BLaER1 treated with 17β-estradiol and CSF1 and Interleukin-3, amounts not matched to agents 10 nM and 100 nM (cell line): ENCODE measurements around the gene DOCK1.
A peak's percentile ranks its signal among the peaks of the same experiment; 100 is the strongest.

Experiments
- H3K27ac ChIP-seq, 11 experiments: shearing (Covaris generic); formaldehyde crosslinking; 2 replicates each; pipeline ENCODE4 v1.8.1; 2022
- H3K27me3 ChIP-seq, 11 experiments: shearing (Covaris generic); formaldehyde crosslinking; 2 replicates each; pipeline ENCODE4 v1.8.1; 2022
- H3K36me3 ChIP-seq, 11 experiments: shearing (Covaris generic); formaldehyde crosslinking; 2 replicates each; pipeline ENCODE4 v1.8.1; 2022
- H3K4me1 ChIP-seq, 10 experiments: shearing (Covaris generic); formaldehyde crosslinking; 2 replicates each; pipeline ENCODE4 v1.8.1; 2022
- H3K4me2 ChIP-seq, 11 experiments: shearing (Covaris generic); formaldehyde crosslinking; 2 replicates each; pipeline ENCODE4 v1.8.1; 2022
- H3K4me3 ChIP-seq, 10 experiments: shearing (Covaris generic); formaldehyde crosslinking; 2 replicates each; pipeline ENCODE4 v1.8.1; 2022
- H3K9ac ChIP-seq, 11 experiments: shearing (Covaris generic); formaldehyde crosslinking; 2 replicates each; pipeline ENCODE4 v1.8.1; 2022
- H3K9me3 ChIP-seq, 11 experiments: shearing (Covaris generic); formaldehyde crosslinking; replicated peaks in 1 of 11; 2 replicates each; pipeline ENCODE4 v1.8.1; 2022
- H4K20me1 ChIP-seq, 11 experiments: shearing (Covaris generic); formaldehyde crosslinking; 2 replicates each; pipeline ENCODE4 v1.8.1; 2022
- Cebpa-rat ChIP-seq, 11 experiments: shearing (Covaris generic); IDR thresholded peaks; 2 replicates each; pipeline ENCODE4 v1.8.1; 2022

DOCK1 gene

GRCh38 chr10:127133672-127134500, 228.7 kb downstream of the DOCK1 start:
- Histone ChIP-seq H3K4me3 (no peak overlapping the region), H3K4me1 (peaks cover 3 to 18% (median 6%) of the 10 kb centered on the region in 10 experiments; a peak in 13 of 20 replicates), H4K20me1 (no peaks in the 10 kb centered on the region), H3K36me3 (no peaks in the 10 kb centered on the region), H3K27me3 (no peaks in the 10 kb centered on the region), H3K9ac (no peak overlapping the region), H3K4me2 (no peak overlapping the region), H3K9me3 (no peaks in the 10 kb centered on the region), H3K27ac (no peak overlapping the region)
- no peak for TF ChIP-seq Cebpa-rat (IDR thresholded peaks at IDR 0.05)

- Histone ChIP-seq H3K4me3 (no peak overlapping the region), H3K9ac (no peak overlapping the region), H3K4me2 (peak overlapping the region in 8 of 11 experiments; percentile 3 to 64 (median 26); a peak in 11 of 22 replicates), H3K36me3 (no peaks in the 10 kb centered on the region), H4K20me1 (no peaks in the 10 kb centered on the region), H3K9me3 (no peaks in the 10 kb centered on the region), H3K27ac (no peak overlapping the region), H3K27me3 (no peaks in the 10 kb centered on the region), H3K4me1 (peaks cover 3 to 18% (median 6%) of the 10 kb centered on the region in 10 experiments; a peak in 13 of 20 replicates)
- no peak for TF ChIP-seq Cebpa-rat (IDR thresholded peaks at IDR 0.05)
Observed at GRCh38 chr10:127135844-127136577, 230.8 kb downstream of the DOCK1 start.

GRCh38 chr10:127137391-127137790, 232.2 kb downstream of the DOCK1 start:
- Histone ChIP-seq H3K27ac (no peak overlapping the region), H3K4me3 (no peak overlapping the region), H3K4me2 (no peak overlapping the region), H3K27me3 (no peaks in the 10 kb centered on the region), H3K9ac (no peak overlapping the region), H4K20me1 (peaks cover 0 to 4% (median 0%) of the 10 kb centered on the region in 11 experiments; a peak in 2 of 22 replicates), H3K4me1 (peaks cover 8 to 18% (median 12%) of the 10 kb centered on the region in 10 experiments; a peak in 17 of 20 replicates), H3K36me3 (no peaks in the 10 kb centered on the region), H3K9me3 (no peaks in the 10 kb centered on the region)
- no peak for TF ChIP-seq Cebpa-rat (IDR thresholded peaks at IDR 0.05)

DNA sequence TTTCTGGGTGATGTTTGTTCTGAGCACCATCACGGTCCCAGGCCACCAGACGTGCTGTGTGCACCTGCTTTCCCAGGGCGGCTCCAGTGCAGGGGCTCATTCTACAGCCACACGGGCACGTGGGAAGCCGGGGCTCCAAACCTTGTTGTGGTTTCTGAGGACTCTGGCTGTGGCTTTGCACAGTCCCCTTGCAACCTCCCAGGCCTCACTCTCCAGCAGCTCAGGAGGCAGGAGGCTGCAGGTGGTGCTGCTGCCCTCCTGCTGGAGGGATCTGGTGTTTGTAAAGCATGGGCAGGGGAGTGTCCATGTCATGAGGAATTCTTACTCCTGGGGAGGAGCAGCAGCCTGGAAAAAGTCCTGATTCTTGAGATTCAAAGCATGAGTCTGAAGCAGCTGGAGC, 236.9 kb downstream of the DOCK1 start:
- H3K27ac ChIP-seq, result no peak overlapping the region
- H3K4me3 ChIP-seq, result no peak overlapping the region
- H3K36me3 ChIP-seq, result no peaks in the 10 kb centered on the region
- H3K4me2 ChIP-seq, result peak overlapping the region in 5 of 11 experiments; percentile 15 to 44 (median 30); a peak in 6 of 22 replicates
- peaks cover 0 to 4% (median 0%) of the 10 kb centered on the region in 11 experiments; a peak in 2 of 22 replicates for H4K20me1 ChIP-seq
- no peak for TF ChIP-seq Cebpa-rat (IDR thresholded peaks at IDR 0.05)
- H3K9me3 ChIP-seq, result no peaks in the 10 kb centered on the region
- H3K9ac ChIP-seq, result no peak overlapping the region
- H3K27me3 ChIP-seq, result no peaks in the 10 kb centered on the region
- peaks cover 0 to 12% (median 7%) of the 10 kb centered on the region in 10 experiments; a peak in 9 of 20 replicates for H3K4me1 ChIP-seq

GRCh38 chr10:127142856-127143255, 237.6 kb downstream of the DOCK1 start:
- no peak overlapping the region for H3K4me3 ChIP-seq
- no peaks in the 10 kb centered on the region for H3K36me3 ChIP-seq
- peaks cover 0 to 4% (median 0%) of the 10 kb centered on the region in 11 experiments; a peak in 2 of 22 replicates for H4K20me1 ChIP-seq
- H3K27ac ChIP-seq, result no peak overlapping the region
- peaks cover 0 to 12% (median 7%) of the 10 kb centered on the region in 10 experiments; a peak in 9 of 20 replicates for H3K4me1 ChIP-seq
- no peak overlapping the region for H3K4me2 ChIP-seq
- no peaks in the 10 kb centered on the region for H3K9me3 ChIP-seq
- no peaks in the 10 kb centered on the region for H3K27me3 ChIP-seq
- TF ChIP-seq Cebpa-rat (IDR thresholded peaks at IDR 0.05), result no peak
- H3K9ac ChIP-seq, result no peak overlapping the region

- no peak overlapping the region for H3K4me2 ChIP-seq
Observed at GRCh38 chr10:127145173-127145572, 239.9 kb downstream of the DOCK1 start.

DNA sequence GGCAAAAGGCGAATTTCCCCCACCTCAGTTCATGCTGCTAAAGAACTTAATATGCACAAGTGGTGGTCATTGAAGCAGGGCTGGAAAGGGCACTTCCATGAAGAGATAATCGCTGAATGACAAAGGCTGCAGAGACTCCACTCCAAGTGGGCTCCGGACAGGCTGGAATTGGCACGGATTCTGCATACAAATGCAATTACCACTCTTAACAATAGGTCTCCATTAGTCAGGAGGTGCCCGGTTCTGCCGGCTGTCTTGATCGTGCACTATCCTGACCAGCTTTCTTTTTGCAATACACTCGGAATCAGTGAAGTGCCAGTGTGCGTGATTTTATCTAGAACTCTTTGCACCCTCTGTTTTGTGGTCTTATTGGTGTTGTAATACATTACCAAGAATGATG, 241.4 kb downstream of the DOCK1 start:
- no peak overlapping the region for H3K4me2 ChIP-seq
- H3K36me3 ChIP-seq, result no peaks in the 10 kb centered on the region
- peaks cover 5 to 21% (median 11%) of the 10 kb centered on the region in 10 experiments; a peak in 15 of 20 replicates for H3K4me1 ChIP-seq
- no peak overlapping the region for H3K27ac ChIP-seq
- H3K4me3 ChIP-seq, result no peak overlapping the region
- H3K27me3 ChIP-seq, result no peaks in the 10 kb centered on the region
- H3K9me3 ChIP-seq, result no peaks in the 10 kb centered on the region
- TF ChIP-seq Cebpa-rat (IDR thresholded peaks at IDR 0.05), result no peak
- no peak overlapping the region for H3K9ac ChIP-seq
- H4K20me1 ChIP-seq, result peaks cover 0 to 4% (median 0%) of the 10 kb centered on the region in 11 experiments; a peak in 2 of 22 replicates

More at GRCh38 chr10:127145173-127145572, 239.9 kb downstream of the DOCK1 start:
- H4K20me1 ChIP-seq, result peaks cover 0 to 4% (median 0%) of the 10 kb centered on the region in 11 experiments; a peak in 2 of 22 replicates
- no peaks in the 10 kb centered on the region for H3K27me3 ChIP-seq
- H3K9me3 ChIP-seq, result no peaks in the 10 kb centered on the region
- H3K4me3 ChIP-seq, result no peak overlapping the region
- no peak overlapping the region for H3K9ac ChIP-seq
- no peak for TF ChIP-seq Cebpa-rat (IDR thresholded peaks at IDR 0.05)
- H3K4me1 ChIP-seq, result peaks cover 5 to 21% (median 11%) of the 10 kb centered on the region in 10 experiments; a peak in 15 of 20 replicates
- H3K27ac ChIP-seq, result no peak overlapping the region
- H3K36me3 ChIP-seq, result no peaks in the 10 kb centered on the region

DNA sequence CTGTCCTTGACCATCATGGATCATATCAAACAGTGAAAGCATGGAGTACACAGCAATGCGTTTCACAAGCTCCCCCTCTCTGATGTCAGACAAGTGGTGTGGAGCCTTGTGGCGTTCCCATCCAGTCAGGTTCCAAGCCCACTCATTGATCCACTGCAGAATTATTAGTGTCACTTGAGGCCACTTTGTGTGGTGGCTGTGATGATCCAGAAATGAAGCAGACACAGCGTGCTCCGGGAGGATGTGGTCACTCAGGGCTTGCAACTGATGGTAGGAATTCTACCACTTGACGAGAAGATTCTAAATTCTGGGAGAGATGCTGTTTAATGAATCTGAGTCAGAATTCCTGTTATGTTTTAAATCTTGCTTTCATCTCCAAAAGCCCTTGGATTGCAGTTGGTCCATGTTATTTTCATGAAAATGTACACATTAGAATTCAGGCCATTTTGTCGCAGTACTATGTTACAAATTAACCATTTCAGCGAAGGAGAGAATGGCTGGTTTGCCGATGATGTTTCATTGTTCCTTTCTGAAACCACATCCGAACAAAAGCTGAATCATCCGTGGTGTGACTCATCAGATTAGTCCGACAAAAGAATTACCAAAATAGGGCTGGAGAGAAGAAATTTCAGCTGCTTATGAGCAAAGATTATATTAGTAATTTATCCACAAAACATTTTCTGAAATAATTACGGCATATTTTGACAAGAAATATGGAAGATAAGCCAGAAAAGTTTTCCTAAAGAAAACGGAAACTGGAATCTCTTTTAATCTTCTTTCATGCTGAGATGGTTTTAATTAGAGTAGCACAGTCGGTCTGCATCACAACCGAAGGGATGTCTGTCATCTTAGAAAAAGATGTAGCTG, 243.1 kb downstream of the DOCK1 start:
- no peak overlapping the region for H3K27ac ChIP-seq
- no peaks in the 10 kb centered on the region for H3K36me3 ChIP-seq
- TF ChIP-seq Cebpa-rat (IDR thresholded peaks at IDR 0.05), result no peak
- H4K20me1 ChIP-seq, result no peaks in the 10 kb centered on the region
- H3K4me3 ChIP-seq, result no peak overlapping the region
- no peaks in the 10 kb centered on the region for H3K27me3 ChIP-seq
- H3K4me1 ChIP-seq, result peaks cover 0 to 21% (median 0%) of the 10 kb centered on the region in 10 experiments; a peak in 6 of 20 replicates
- peak overlapping the region in 3 of 11 experiments; percentile 8 to 43 (median 26); a peak in 4 of 22 replicates for H3K4me2 ChIP-seq
- H3K9me3 ChIP-seq, result no peaks in the 10 kb centered on the region
- H3K9ac ChIP-seq, result no peak overlapping the region
